Lung (tissue), 12 donors: ENCODE data around the gene TSPEAR. TPM values are rescaled to one million over a fixed set of nuclear protein-coding genes. Genes with fewer than 3 reads are reported as not detected.

Experiments
- ATAC-seq: fragments of 200-7000 bp; cut with Tn5 transposase; one replicate; pipeline ENCODE4 v1.9.1; 2020; ENCODE audit warnings: moderate number of reproducible peaks; ENCODE audit not compliant: insufficient read depth, low FRiP score
- DNase-seq, 3 donors: peaks; one replicate each; pipeline ENCODE4 v3.0.0-alpha.2; 2013 to 2017
- H3K27ac ChIP-seq, 2 donors: one replicate each; pipeline ENCODE4 v1.5.1; 2013; ENCODE audit warnings: mild to moderate bottlenecking in 2 of 2, moderate library complexity in 2 of 2, control low read depth in 1 of 2, inconsistent platforms in 1 of 2, low read depth in 1 of 2, low read length in 1 of 2
- H3K27me3 ChIP-seq, 3 donors: one replicate each; pipeline ENCODE4 v1.5.1; 2013; ENCODE audit warnings: low read length in 2 of 3; ENCODE audit not compliant: control insufficient read depth in 3 of 3, insufficient read depth in 3 of 3
- H3K36me3 ChIP-seq, 4 donors: one replicate each; pipeline ENCODE4 v1.5.1; 2013; ENCODE audit warnings: low read length in 4 of 4, mild to moderate bottlenecking in 1 of 4, moderate library complexity in 1 of 4; ENCODE audit not compliant: control insufficient read depth in 4 of 4, insufficient read depth in 4 of 4
- H3K4me1 ChIP-seq, 5 donors: one replicate each; pipeline ENCODE4 v1.5.1; 2013; ENCODE audit warnings: low read length in 5 of 5, mild to moderate bottlenecking in 2 of 5, moderate library complexity in 1 of 5; ENCODE audit not compliant: control insufficient read depth in 5 of 5, insufficient read depth in 5 of 5
- H3K4me3 ChIP-seq: one replicate; pipeline ENCODE4 v1.5.1; 2013; ENCODE audit warnings: mild to moderate bottlenecking, control low read depth, moderate library complexity
- H3K9ac ChIP-seq, 2 donors: one replicate each; pipeline ENCODE4 v1.5.1; 2013; ENCODE audit warnings: low read length in 2 of 2, control low read depth in 1 of 2; ENCODE audit not compliant: insufficient read depth in 1 of 2
- H3K9me3 ChIP-seq, 4 donors: one replicate each; pipeline ENCODE4 v1.5.1; 2013; ENCODE audit warnings: low read length in 3 of 4, mild to moderate bottlenecking in 1 of 4, moderate library complexity in 1 of 4; ENCODE audit not compliant: control insufficient read depth in 4 of 4, insufficient read depth in 3 of 4
- CTCF ChIP-seq: IDR thresholded peaks from 2 replicates; pipeline ENCODE4 v1.5.1; 2012; ENCODE audit warnings: mild to moderate bottlenecking; ENCODE audit errors: control extremely low read depth, extremely low read depth
- WGBS, 2 donors: extraction: QIAGEN DNeasy Blood & Tissue Kit; methylation state at CpG; one replicate each; pipeline ENCODE4 v1.1.7; 2013; 5-methylcytosine and 5-hydroxymethylcytosine counted together
- polyA plus RNA-seq, 2 donors: library from polyadenylated mRNA; stranded (reverse); fragments of 200-250 nt; gene quantifications; one replicate each; pipeline ENCODE4 v1.2.1, GENCODE V29; 2013
- total RNA-seq, 2 donors: library from RNA; depleted of rRNA in 1 of 2; stranded (reverse); fragments of >200 nt in 1 of 2; gene quantifications; one replicate each; pipeline ENCODE4 v1.2.1, GENCODE V29; 2014 to 2021
- donor health status: control.
- donor health status: control.
- donor health status: Bipolar disorder and iron deficiency.
- donor health status: healthy.
- donor health status: DM: yes; HTN: yes; CAD: no.

The TSPEAR gene
- total and polyA plus RNA-seq, 4 donors = 0.02 to 2.1 (median 0.27) TPM

DNA sequence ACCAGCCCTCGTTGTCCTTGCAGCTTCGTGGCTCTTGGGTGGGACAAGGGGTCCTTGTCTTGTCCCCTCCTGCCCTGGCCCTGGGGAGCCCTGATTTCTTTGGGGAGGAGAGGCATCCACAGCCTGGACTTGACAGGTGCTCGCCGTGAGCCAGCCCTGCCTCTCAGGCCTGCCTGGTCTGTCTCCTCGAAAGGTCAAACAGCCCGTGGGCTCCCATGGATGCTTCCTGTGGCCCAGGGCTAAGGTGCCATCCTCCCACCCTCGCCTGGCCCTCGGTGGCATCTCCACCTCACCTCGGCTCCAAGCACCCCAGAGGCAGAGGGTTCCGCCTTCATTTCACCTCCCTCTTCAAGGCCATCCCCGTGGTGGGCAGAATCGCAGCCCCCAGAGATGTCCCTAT lies 247.0 kb downstream of the TSPEAR start:
- no peak for TF ChIP-seq CTCF
- Histone ChIP-seq H3K36me3 (no peaks in the 10 kb centered on the region), H3K27ac (no peak overlapping the region), H3K9me3 (peaks cover 0 to 3% (median 0%) of the 10 kb centered on the region in 4 donors), H3K27me3 (no peaks in the 10 kb centered on the region), H3K9ac (no peak overlapping the region), H3K4me1 (peaks cover 0 to 9% (median 0%) of the 10 kb centered on the region in 5 donors), H3K4me3 (no peak overlapping the region)
- no peak for ATAC-seq
- no peak for DNase-seq
- 88 to 91% methylated on average over 12 of the region's 12 CpGs for WGBS, 2 donors

DNA sequence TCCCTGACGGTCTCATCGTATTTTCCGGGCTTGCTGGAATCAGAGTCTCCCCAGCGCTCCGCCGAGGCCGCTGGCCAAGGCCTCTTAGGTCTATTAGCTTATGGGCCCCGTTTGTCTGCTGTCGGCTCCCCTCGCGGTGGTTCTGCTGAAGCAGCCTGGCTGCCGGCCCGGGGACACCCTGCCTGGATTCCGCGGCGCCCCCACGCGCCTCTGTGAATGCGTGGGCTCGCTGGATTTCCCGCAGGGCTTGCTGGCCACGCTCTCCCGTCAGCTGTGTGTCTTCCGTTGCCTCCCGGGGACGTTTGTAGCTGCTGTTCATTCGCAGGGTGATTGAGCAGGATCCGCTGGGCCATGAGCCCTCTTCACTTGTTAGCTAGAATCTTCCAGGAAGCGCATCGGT lies 247.6 kb downstream of the TSPEAR start:
- H3K4me1 ChIP-seq = peaks cover 0 to 9% (median 0%) of the 10 kb centered on the region in 5 donors
- H3K36me3 ChIP-seq = no peaks in the 10 kb centered on the region
- H3K27ac ChIP-seq = no peak overlapping the region
- no peak overlapping the region for H3K4me3 ChIP-seq
- ATAC-seq = no peak
- peak in 2 of 3 donors; percentile 20 to 49 for DNase-seq
- H3K9me3 ChIP-seq = peaks cover 0 to 3% (median 0%) of the 10 kb centered on the region in 4 donors
- H3K9ac ChIP-seq = no peak overlapping the region
- no peak for TF ChIP-seq CTCF
- no peaks in the 10 kb centered on the region for H3K27me3 ChIP-seq
- 71 to 76% methylated on average over 30 of the region's 30 CpGs for WGBS, 2 donors

- H3K27me3 ChIP-seq = no peaks in the 10 kb centered on the region
- WGBS, 2 donors = 85 to 94% methylated on average over 11 of the region's 11 CpGs
- H3K9ac ChIP-seq = no peak overlapping the region
- ATAC-seq (no peak), DNase-seq (no peak)
- peaks cover 0 to 3% (median 0%) of the 10 kb centered on the region in 4 donors for H3K9me3 ChIP-seq
- H3K4me3 ChIP-seq = no peak overlapping the region
- H3K36me3 ChIP-seq = no peaks in the 10 kb centered on the region
- peaks cover 0 to 9% (median 0%) of the 10 kb centered on the region in 5 donors for H3K4me1 ChIP-seq
- no peak overlapping the region for H3K27ac ChIP-seq
- TF ChIP-seq CTCF = no peak
These were observed 248.6 kb downstream of the TSPEAR start for GRCh38 chr21:44462834-44463200.
